Prostate gland (tissue), 2 donors: ENCODE results near the gene PMFBP1.

ENCODE experiments used
- CTCF ChIP-seq, 4 experiments: fragments of 200-600 bp in 2 of 4; fragments of 450-650 bp in 2 of 4; sonication (generic) in 2 of 4; IDR thresholded peaks; 1 replicate in 3 of 4; 2 replicates in 1 of 4; pipeline ENCODE4 v1.5.1; 2016 to 2019; ENCODE audit warnings: antibody characterized with exemption in 4 of 4, mild to moderate bottlenecking in 2 of 4, moderate library complexity in 2 of 4
- POLR2A ChIP-seq: fragments of 450-650 bp; IDR thresholded peaks from one replicate; pipeline ENCODE4 v1.6.1; 2016; ENCODE audit warnings: antibody characterized with exemption, mild to moderate bottlenecking
- POLR2AphosphoS5 ChIP-seq: sonication (generic); formaldehyde crosslinking; IDR thresholded peaks from one replicate; pipeline ENCODE4 v1.6.1; 2017; ENCODE audit warnings: antibody characterized with exemption

GRCh38 chr16:72162105-72162692, 9.8 kb downstream of the PMFBP1 start:
- no peak for TF ChIP-seq POLR2A
- no peak for TF ChIP-seq CTCF (IDR thresholded peaks at IDR 0.05)
- TF ChIP-seq POLR2AphosphoS5: no peak
